ENCODE results near the gene SPAG9. TPM values are rescaled to one million over a fixed set of nuclear protein-coding genes. Genes with fewer than 3 reads are reported as not detected.

SPAG9 gene
- total RNA-seq, 1 experiment from 2014 or later, result 144 TPM

DNA sequence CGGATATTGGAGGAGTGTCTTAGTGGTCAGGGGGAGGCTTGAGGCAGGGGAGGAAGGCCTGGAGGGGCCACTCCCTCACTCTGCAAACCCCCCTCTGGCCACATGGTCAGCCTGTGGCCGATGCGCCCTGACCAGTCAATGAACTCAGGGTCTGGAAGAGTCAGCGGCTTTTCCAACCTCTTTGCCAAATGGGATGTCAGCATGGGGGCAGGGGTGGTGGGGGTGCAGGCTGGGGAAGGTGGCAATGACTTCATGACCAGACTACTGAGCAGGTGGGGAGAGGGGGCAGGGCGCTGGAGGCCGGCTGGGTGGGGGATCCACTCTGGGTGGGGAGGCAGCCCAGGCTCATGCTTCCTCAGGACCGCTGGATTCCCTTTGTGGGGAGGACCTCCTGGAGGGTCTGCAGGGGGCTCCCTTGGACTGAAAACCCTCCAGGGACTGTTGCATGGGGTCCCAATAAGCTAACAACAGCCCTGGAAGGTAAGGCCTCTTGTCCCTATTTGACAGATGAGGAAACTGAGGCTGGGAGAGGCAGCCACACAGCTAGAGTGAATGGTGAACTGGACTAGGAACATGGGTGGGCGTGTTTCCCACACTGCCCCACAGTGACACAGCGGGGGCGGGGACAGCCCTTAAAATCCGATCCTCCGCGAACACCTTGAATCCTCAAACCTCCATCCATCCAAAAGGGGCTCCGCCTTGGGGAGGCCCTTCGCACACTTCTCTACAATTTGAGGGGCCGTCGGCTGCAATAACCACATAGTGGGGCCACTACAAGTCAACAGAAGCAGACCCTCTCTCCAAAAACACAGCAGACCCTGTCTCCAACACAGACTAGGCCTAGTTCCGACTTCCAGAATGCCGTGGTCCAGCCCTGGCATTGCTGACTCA, 173.5 kb downstream of the SPAG9 start:
- TF ChIP-seq REST (IDR thresholded peaks at IDR 0.05; ENCODE audit: insufficient read depth in 1 of 2, low read depth in 2 of 2, low read length in 1 of 2), result no peak
- no peak for TF ChIP-seq TCF7L2 (IDR thresholded peaks at IDR 0.05; ENCODE audit: low read depth, low read length)
- TF ChIP-seq POLR2AphosphoS5 (IDR thresholded peaks at IDR 0.05; ENCODE audit: low read depth, low read length), result no peak
- no peak for TF ChIP-seq CTCF (IDR thresholded peaks at IDR 0.05)
- no peak for TF ChIP-seq SIN3A (IDR thresholded peaks at IDR 0.05; ENCODE audit: borderline replicate concordance, insufficient read depth, low read depth, low read length)
- in situ Hi-C loops (cut with HindIII; ENCODE audit: low pct_unique_long_range_greater_than_20kb, low sequenced_read_pairs), result no loop called here
- Histone ChIP-seq H3K27me3 (ENCODE audit: control insufficient read depth, insufficient read depth, low read length) (no peaks in the 10 kb centered on the region), H3K27ac (ENCODE audit: low read length) (peak overlapping the region; percentile 87), H3K4me3 (ENCODE audit: low read depth in 2 of 2, low read length in 2 of 2) (no peak overlapping the region), H3K9me3 (ENCODE audit: control insufficient read depth, insufficient read depth, low read depth, low read length) (no peaks in the 10 kb centered on the region), H3K36me3 (ENCODE audit: control insufficient read depth, insufficient read depth, low read length) (no peaks in the 10 kb centered on the region), H3K4me1 (ENCODE audit: control insufficient read depth, insufficient read depth, low read length) (peaks cover 65% of the 10 kb centered on the region)
- POLR2A ChIA-PET, result interaction anchor here (3.2 kb wide), 1 partner anchor 81 kb away, joined by 30 read pairs; the partner anchor contains the start of gene TOB1
- DNase-seq (ENCODE audit: low read depth, low spot score) (no peak), ATAC-seq (no peak)
- BruUV-seq (replicated peaks), result no TSS peak
- CTCF ChIA-PET, result interaction anchor here (0.7 to 3.6 kb wide), 2 partner anchors 20 to 95 kb away, joined by 4 to 33 read pairs; no protein-coding TSS in a partner anchor
- intact Hi-C loops (cut with micrococcal nuclease; ENCODE audit: unreplicated experiment), result no loop called here

- TF ChIP-seq REST (IDR thresholded peaks at IDR 0.05; ENCODE audit: insufficient read depth in 1 of 2, low read depth in 2 of 2, low read length in 1 of 2), result no peak
- no peak for TF ChIP-seq POLR2AphosphoS5 (IDR thresholded peaks at IDR 0.05; ENCODE audit: low read depth, low read length)
- no peak for TF ChIP-seq CTCF (IDR thresholded peaks at IDR 0.05)
- no peak for TF ChIP-seq SIN3A (IDR thresholded peaks at IDR 0.05; ENCODE audit: borderline replicate concordance, insufficient read depth, low read depth, low read length)
- TF ChIP-seq TCF7L2 (IDR thresholded peaks at IDR 0.05; ENCODE audit: low read depth, low read length), result no peak
- Histone ChIP-seq H3K36me3 (ENCODE audit: control insufficient read depth, insufficient read depth, low read length) (no peaks in the 10 kb centered on the region), H3K4me3 (ENCODE audit: low read depth in 2 of 2, low read length in 2 of 2) (no peak overlapping the region), H3K27me3 (ENCODE audit: control insufficient read depth, insufficient read depth, low read length) (no peaks in the 10 kb centered on the region), H3K4me1 (ENCODE audit: control insufficient read depth, insufficient read depth, low read length) (peaks cover 65% of the 10 kb centered on the region), H3K27ac (ENCODE audit: low read length) (peak overlapping the region; percentile 51), H3K9me3 (ENCODE audit: control insufficient read depth, insufficient read depth, low read depth, low read length) (no peaks in the 10 kb centered on the region)
- DNase-seq (ENCODE audit: low read depth, low spot score) (no peak), ATAC-seq (no peak)
- ChIA-PET POLR2A (interaction anchor here (0.5 kb wide), 1 partner anchor 80 kb away, joined by 6 read pairs; the partner anchor contains the start of gene TOB1), CTCF (interaction anchor here (0.6 to 0.7 kb wide), 2 partner anchors 21 to 120 kb away, joined by 4 to 9 read pairs; no protein-coding TSS in a partner anchor)
- intact Hi-C loops (cut with micrococcal nuclease; ENCODE audit: unreplicated experiment), result no loop called here
- in situ Hi-C loops (cut with HindIII; ENCODE audit: low pct_unique_long_range_greater_than_20kb, low sequenced_read_pairs), result no loop called here
- no TSS peak for BruUV-seq (replicated peaks)
Measured at GRCh38 chr17:50946223-50946890, 174.3 kb downstream of the SPAG9 start.

Data from Panc1 (cell line).